OCI-LY3 (cell line): ENCODE measurements around the gene WFS1.

Experiments used
- H2AFZ ChIP-seq: fragments of 200-600, 300-600 bp; shearing (Covaris generic); 2 replicates; pipeline ENCODE4 v1.6.0; 2014; ENCODE audit warnings: antibody characterized with exemption, low read depth, low read length
- H3K27ac ChIP-seq: fragments of 200-600, 300-600 bp; sonication (generic); 2 replicates; pipeline ENCODE4 v1.5.1; 2014; ENCODE audit warnings: mild to moderate bottlenecking, low read length, moderate library complexity, mixed read lengths
- H3K27me3 ChIP-seq: fragments of 200-600, 300-600 bp; sonication (generic); 2 replicates; pipeline ENCODE4 v1.6.1; 2014; ENCODE audit warnings: low read depth, low read length, mixed read lengths
- H3K36me3 ChIP-seq: fragments of 200-600, 300-600 bp; sonication (generic); replicated peaks from 2 replicates; pipeline ENCODE3; 2014; ENCODE audit warnings: low read depth, low read length, mixed read lengths
- H3K4me1 ChIP-seq: fragments of 300-600, 200-600 bp; sonication (generic); 2 replicates; pipeline ENCODE4 v1.6.1; 2014; ENCODE audit warnings: low read length, mixed read lengths
- H3K4me2 ChIP-seq: fragments of 200-600, 300-600 bp; sonication (generic); 2 replicates; pipeline ENCODE4 v1.6.1; 2014; ENCODE audit warnings: low read length, mixed read lengths
- H3K4me3 ChIP-seq: fragments of 300-600, 200-600 bp; sonication (generic); 2 replicates; pipeline ENCODE4 v1.5.1; 2014; ENCODE audit warnings: antibody characterized with exemption, mild to moderate bottlenecking, low read length, moderate library complexity
- H3K79me2 ChIP-seq: fragments of 300-600, 200-600 bp; shearing (Covaris generic); 2 replicates; pipeline ENCODE4 v1.6.1; 2014; ENCODE audit warnings: mild to moderate bottlenecking, low read length, mixed read lengths
- H3K9ac ChIP-seq: fragments of 300-600, 200-600 bp; shearing (Covaris generic); 2 replicates; pipeline ENCODE4 v1.6.0; 2014; ENCODE audit warnings: mild to moderate bottlenecking, low read length, moderate library complexity
- H3K9me3 ChIP-seq: fragments of 200-600, 300-600 bp; shearing (Covaris generic); 2 replicates; pipeline ENCODE4 v1.6.1; 2014; ENCODE audit warnings: low read length, mixed read lengths; ENCODE audit not compliant: insufficient read depth
- H4K20me1 ChIP-seq: fragments of 200-600, 300-600 bp; sonication (generic); 2 replicates; pipeline ENCODE4 v1.6.1; 2016; ENCODE audit warnings: low read length, mixed read lengths; ENCODE audit not compliant: insufficient read depth
- CTCF ChIP-seq: fragments of 200-600, 300-600 bp; sonication (generic); IDR thresholded peaks from 2 replicates; pipeline ENCODE4 v1.5.1; 2014; ENCODE audit warnings: antibody characterized with exemption, low read length, low read depth
- EZH2phosphoT487 ChIP-seq: fragments of 200-600 bp; shearing (Covaris generic); IDR thresholded peaks from 2 replicates; pipeline ENCODE4 v1.6.1; 2018; ENCODE audit warnings: antibody characterized with exemption, mixed run types, low read depth

The WFS1 gene

GRCh38 chr4:6342530-6343293 lies 73.1 kb downstream of the WFS1 start:
- Histone ChIP-seq H3K4me1 (no peaks in the 10 kb centered on the region), H3K4me3 (no peak overlapping the region), H3K9me3 (no peaks in the 10 kb centered on the region), H4K20me1 (no peaks in the 10 kb centered on the region), H3K36me3 (no peaks in the 10 kb centered on the region), H3K4me2 (no peak overlapping the region), H2AFZ (no peak overlapping the region), H3K27me3 (0 out of 2 replicates have a peak, but pooled peaks cover 6% of the 10 kb centered on the region), H3K79me2 (no peaks in the 10 kb centered on the region), H3K9ac (no peak overlapping the region), H3K27ac (no peak overlapping the region)
- TF ChIP-seq EZH2phosphoT487 (no peak), CTCF (no peak)

GRCh38 chr4:6343939-6344408 lies 74.3 kb downstream of the WFS1 start:
- Histone ChIP-seq H3K36me3 (no peaks in the 10 kb centered on the region), H3K9me3 (no peaks in the 10 kb centered on the region), H2AFZ (no peak overlapping the region), H4K20me1 (no peaks in the 10 kb centered on the region), H3K79me2 (no peaks in the 10 kb centered on the region), H3K4me2 (no peak overlapping the region), H3K9ac (no peak overlapping the region), H3K27me3 (0 out of 2 replicates have a peak, but pooled peaks cover 2% of the 10 kb centered on the region), H3K4me1 (no peaks in the 10 kb centered on the region), H3K27ac (no peak overlapping the region), H3K4me3 (no peak overlapping the region)
- no peak for TF ChIP-seq EZH2phosphoT487
- TF ChIP-seq CTCF: peak; percentile 51

DNA sequence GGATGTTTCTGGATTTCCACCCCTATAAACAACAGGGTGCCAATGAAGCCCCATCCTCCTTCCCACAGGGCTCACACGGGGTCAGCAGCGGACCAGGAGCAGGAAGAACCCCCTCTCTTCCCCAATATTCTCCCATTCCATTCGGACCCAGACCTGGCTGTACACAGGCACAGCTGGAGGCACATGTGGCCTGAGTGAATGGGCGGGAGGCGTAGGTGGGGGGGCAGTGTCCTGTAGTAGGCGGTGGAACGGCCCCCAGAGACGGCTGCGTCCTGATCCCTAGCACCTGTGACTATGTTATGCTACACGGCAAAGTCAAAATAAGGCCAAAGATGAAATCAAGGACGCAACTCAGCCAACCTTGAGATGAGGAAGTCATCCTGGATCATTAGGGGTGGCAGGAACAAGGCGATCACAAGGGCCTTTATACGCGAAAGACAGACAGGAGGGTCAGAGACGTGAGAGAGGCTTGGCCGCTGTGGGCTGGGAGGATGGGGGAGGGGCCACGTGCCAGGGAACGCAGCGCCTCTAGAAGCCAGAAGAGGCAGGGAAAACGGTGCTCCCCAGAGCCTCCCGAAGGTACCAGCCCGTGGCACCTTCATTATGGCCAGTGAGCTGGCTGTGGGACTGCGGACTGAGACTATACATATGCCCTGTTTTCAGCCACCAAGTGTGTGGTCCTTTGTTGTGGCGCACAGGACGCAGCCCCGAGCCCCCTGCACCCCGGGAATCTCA lies 75.6 kb downstream of the WFS1 start:
- Histone ChIP-seq H3K9ac (no peak overlapping the region), H3K79me2 (no peaks in the 10 kb centered on the region), H3K36me3 (no peaks in the 10 kb centered on the region), H3K4me2 (no peak overlapping the region), H3K4me1 (no peaks in the 10 kb centered on the region), H3K27me3 (no peaks in the 10 kb centered on the region), H3K27ac (no peak overlapping the region), H3K4me3 (no peak overlapping the region), H2AFZ (no peak overlapping the region), H4K20me1 (no peaks in the 10 kb centered on the region), H3K9me3 (no peaks in the 10 kb centered on the region)
- TF ChIP-seq CTCF: no peak
- no peak for TF ChIP-seq EZH2phosphoT487

- no peaks in the 10 kb centered on the region for H3K36me3 ChIP-seq
- no peaks in the 10 kb centered on the region for H3K27me3 ChIP-seq
- no peaks in the 10 kb centered on the region for H3K4me1 ChIP-seq
- no peaks in the 10 kb centered on the region for H4K20me1 ChIP-seq
- no peak overlapping the region for H3K4me2 ChIP-seq
- no peaks in the 10 kb centered on the region for H3K9me3 ChIP-seq
- H3K79me2 ChIP-seq: no peaks in the 10 kb centered on the region
- no peak overlapping the region for H3K9ac ChIP-seq
- H3K4me3 ChIP-seq: no peak overlapping the region
- H2AFZ ChIP-seq: no peak overlapping the region
- no peak for TF ChIP-seq EZH2phosphoT487
- TF ChIP-seq CTCF: no peak
- no peak overlapping the region for H3K27ac ChIP-seq
These were observed 76.2 kb downstream of the WFS1 start for GRCh38 chr4:6345866-6346265.
